ENCODE data around the gene MAP2K4. TPM values are rescaled to one million over a fixed set of nuclear protein-coding genes. Genes with fewer than 3 reads are reported as not detected.

MAP2K4 gene
- total and polyA plus RNA-seq, 2 experiments from 2014 or later, result 24.5 to 34.5 TPM

GRCh38 chr17:12046786-12047185 is 26.1 kb downstream of the MAP2K4 start:
- TF ChIP-seq EZH2phosphoT487 (IDR thresholded peaks at IDR 0.05; ENCODE audit: insufficient read depth, low read depth), result no peak
- TF ChIP-seq EZH2 (IDR thresholded peaks at IDR 0.05; ENCODE audit: insufficient read depth, poor library complexity, severe bottlenecking), result no peak
- Histone ChIP-seq H3K4me3 (no peak overlapping the region), H3K27ac (no peak overlapping the region), H3K27me3 (replicated peaks; ENCODE audit: insufficient read depth) (no peaks in the 10 kb centered on the region), H3K9me3 (ENCODE audit: low read depth) (no peaks in the 10 kb centered on the region), H3F3A (ENCODE audit: insufficient read depth) (peaks cover 1% of the 10 kb centered on the region), H3K79me2 (ENCODE audit: insufficient read depth) (peaks cover 98% of the 10 kb centered on the region), H2AFZ (no peak overlapping the region), H3K9ac (no peak overlapping the region), H3K4me1 (ENCODE audit: insufficient read depth) (peaks cover 17% of the 10 kb centered on the region), H3K36me3 (ENCODE audit: low read depth) (no peaks in the 10 kb centered on the region), H3K9me2 (ENCODE audit: insufficient read depth) (no peaks in the 10 kb centered on the region), H3K4me2 (ENCODE audit: unreplicated experiment) (peak overlapping the region; percentile 35), H4K20me1 (ENCODE audit: insufficient read depth) (peaks cover 40% of the 10 kb centered on the region; the same call in 1 of the 2 replicates)
- in situ Hi-C loops (cut with MboI), result no loop called here
- DNase-seq, result no peak
- WGBS, 2 experiments (ENCODE audit: low coverage in 1 of 2, low lambda C conversion rate in 2 of 2, missing lambda C conversion rate in 2 of 2), result 54 to 60% methylated on average over 2 of the region's 2 CpGs

- no peaks in the 10 kb centered on the region for H3K36me3 ChIP-seq (ENCODE audit: low read depth)
- no peak overlapping the region for H3K9ac ChIP-seq
- H3K4me2 ChIP-seq (ENCODE audit: unreplicated experiment), result no peak overlapping the region
- H3F3A ChIP-seq (ENCODE audit: insufficient read depth), result no peaks in the 10 kb centered on the region; the same call in 1 of the 2 replicates
- peaks cover 100% of the 10 kb centered on the region for H3K79me2 ChIP-seq (ENCODE audit: insufficient read depth)
- no peaks in the 10 kb centered on the region for H3K9me2 ChIP-seq (ENCODE audit: insufficient read depth)
- no peak overlapping the region for H3K27ac ChIP-seq
- H3K27me3 ChIP-seq (replicated peaks; ENCODE audit: insufficient read depth), result no peaks in the 10 kb centered on the region
- in situ Hi-C loops (cut with MboI), result no loop called here
- 67 to 69% methylated on average over 3 of the region's 3 CpGs for WGBS, 2 experiments (ENCODE audit: low coverage in 1 of 2, low lambda C conversion rate in 2 of 2, missing lambda C conversion rate in 2 of 2)
- no peaks in the 10 kb centered on the region for H3K9me3 ChIP-seq (ENCODE audit: low read depth)
- H4K20me1 ChIP-seq (ENCODE audit: insufficient read depth), result peaks cover 40% of the 10 kb centered on the region; the same call in 1 of the 2 replicates
- no peak for DNase-seq
- no peak overlapping the region for H3K4me3 ChIP-seq
- H3K4me1 ChIP-seq (ENCODE audit: insufficient read depth), result peaks cover 16% of the 10 kb centered on the region
- TF ChIP-seq EZH2phosphoT487 (IDR thresholded peaks at IDR 0.05; ENCODE audit: insufficient read depth, low read depth) (no peak), EZH2 (IDR thresholded peaks at IDR 0.05; ENCODE audit: insufficient read depth, poor library complexity, severe bottlenecking) (no peak)
- H2AFZ ChIP-seq, result no peak overlapping the region
Observed at GRCh38 chr17:12047681-12048376, 27.2 kb downstream of the MAP2K4 start.

GRCh38 chr17:12048843-12049473 is 28.3 kb downstream of the MAP2K4 start:
- Histone ChIP-seq H3K4me2 (ENCODE audit: unreplicated experiment) (no peak overlapping the region), H3K9me3 (ENCODE audit: low read depth) (no peaks in the 10 kb centered on the region), H3K36me3 (ENCODE audit: low read depth) (no peaks in the 10 kb centered on the region), H3K27me3 (replicated peaks; ENCODE audit: insufficient read depth) (no peaks in the 10 kb centered on the region), H3K9me2 (ENCODE audit: insufficient read depth) (no peaks in the 10 kb centered on the region), H4K20me1 (ENCODE audit: insufficient read depth) (peaks cover 40% of the 10 kb centered on the region; the same call in 1 of the 2 replicates), H3K4me1 (ENCODE audit: insufficient read depth) (peaks cover 16% of the 10 kb centered on the region), H2AFZ (no peak overlapping the region), H3F3A (ENCODE audit: insufficient read depth) (no peaks in the 10 kb centered on the region; the same call in 1 of the 2 replicates), H3K27ac (no peak overlapping the region), H3K4me3 (no peak overlapping the region), H3K9ac (no peak overlapping the region), H3K79me2 (ENCODE audit: insufficient read depth) (peaks cover 100% of the 10 kb centered on the region)
- no peak for DNase-seq
- TF ChIP-seq EZH2 (IDR thresholded peaks at IDR 0.05; ENCODE audit: insufficient read depth, poor library complexity, severe bottlenecking) (no peak), EZH2phosphoT487 (IDR thresholded peaks at IDR 0.05; ENCODE audit: insufficient read depth, low read depth) (no peak)
- 97 to 98% methylated on average over 7 of the region's 7 CpGs for WGBS, 2 experiments (ENCODE audit: low coverage in 1 of 2, low lambda C conversion rate in 2 of 2, missing lambda C conversion rate in 2 of 2)
- in situ Hi-C loops (cut with MboI), result no loop called here

GRCh38 chr17:12050646-12051225 is 30.1 kb downstream of the MAP2K4 start:
- Histone ChIP-seq H3K79me2 (ENCODE audit: insufficient read depth) (peaks cover 100% of the 10 kb centered on the region), H3K9me2 (ENCODE audit: insufficient read depth) (no peaks in the 10 kb centered on the region), H3K9me3 (ENCODE audit: low read depth) (no peaks in the 10 kb centered on the region), H2AFZ (no peak overlapping the region), H3K9ac (no peak overlapping the region), H3K4me2 (ENCODE audit: unreplicated experiment) (no peak overlapping the region), H3K36me3 (ENCODE audit: low read depth) (no peaks in the 10 kb centered on the region), H3K27ac (no peak overlapping the region), H3K4me3 (no peak overlapping the region), H3K27me3 (replicated peaks; ENCODE audit: insufficient read depth) (no peaks in the 10 kb centered on the region), H3F3A (ENCODE audit: insufficient read depth) (no peaks in the 10 kb centered on the region; the same call in 1 of the 2 replicates), H4K20me1 (ENCODE audit: insufficient read depth) (peaks cover 34% of the 10 kb centered on the region; the same call in 1 of the 2 replicates), H3K4me1 (ENCODE audit: insufficient read depth) (peaks cover 16% of the 10 kb centered on the region)
- WGBS, 2 experiments (ENCODE audit: low coverage in 1 of 2, low lambda C conversion rate in 2 of 2, missing lambda C conversion rate in 2 of 2), result 90 to 93% methylated on average over 1 of the region's 1 CpG
- in situ Hi-C loops (cut with MboI), result no loop called here
- DNase-seq, result no peak
- no peak for TF ChIP-seq EZH2 (IDR thresholded peaks at IDR 0.05; ENCODE audit: insufficient read depth, poor library complexity, severe bottlenecking)
- TF ChIP-seq EZH2phosphoT487 (IDR thresholded peaks at IDR 0.05; ENCODE audit: insufficient read depth, low read depth), result no peak
